ENCODE measurements around the gene PDLIM1. TPM values are rescaled to one million over a fixed set of nuclear protein-coding genes. Genes with fewer than 3 reads are reported as not detected.
"Not testable (repeated sequence)": the region's sequence is repeated elsewhere in the genome, so short reads cannot be mapped to it uniquely, and the experiment has no call there.

The PDLIM1 gene
- total RNA-seq, 1 donor from 2014 or later: 28.7 TPM

DNA sequence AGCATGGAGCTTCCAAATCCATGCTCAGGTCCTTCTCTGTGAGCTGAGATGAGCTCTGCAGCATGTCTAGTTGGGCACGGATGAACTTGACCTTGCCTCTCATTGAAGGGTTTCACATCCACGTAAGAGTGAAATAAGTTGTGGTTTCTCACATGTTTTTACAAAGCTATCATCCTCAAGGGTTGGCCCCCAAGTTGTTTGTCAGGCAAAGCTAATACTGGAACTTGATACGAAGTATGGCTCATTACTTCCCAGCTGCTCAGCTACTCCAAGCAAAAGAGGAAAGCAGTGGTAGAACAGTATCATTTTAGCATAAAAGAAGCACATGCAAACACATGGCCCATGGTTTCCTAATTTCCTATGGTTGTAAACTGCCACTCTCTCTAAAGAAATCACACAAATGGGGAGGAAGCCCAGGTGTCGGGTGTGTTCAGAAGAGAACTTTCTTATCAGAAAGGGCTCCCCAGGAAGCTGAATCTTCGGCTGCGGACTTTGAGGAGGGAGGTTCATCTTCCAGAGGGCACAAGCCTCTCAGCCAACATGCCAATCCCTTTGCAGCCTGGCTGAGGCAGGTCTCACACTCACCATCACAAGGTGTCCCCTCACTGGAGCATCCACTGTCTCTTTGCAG is 45.3 kb downstream of the PDLIM1 start:
- intact Hi-C loops (cut with micrococcal nuclease): loop anchor here (1.0 to 10.0 kb wide), 6 partner anchors 9 to 698 kb away; partner anchors contain the start of genes HELLS and SORBS1

GRCh38 chr10:95244152-95244551 is 46.7 kb downstream of the PDLIM1 start:
- intact Hi-C loops (cut with micrococcal nuclease): loop anchor here (10.0 kb wide), 1 partner anchor 321 kb away; the partner anchor contains the start of gene SORBS1

DNA sequence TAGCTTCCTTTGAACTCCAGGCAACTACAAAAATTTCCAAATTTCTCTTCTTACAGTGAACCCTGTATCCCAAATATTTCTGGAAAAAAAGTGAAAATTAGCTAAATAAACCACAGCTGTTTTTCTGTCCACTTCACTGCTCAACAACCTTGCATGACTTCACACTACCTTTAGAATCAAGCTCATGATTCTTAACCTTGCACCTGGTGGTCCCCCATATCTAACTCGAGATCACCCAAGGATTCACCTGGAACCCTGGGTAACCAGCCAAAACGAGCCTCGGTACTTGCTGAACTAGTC is 47.5 kb downstream of the PDLIM1 start:
- intact Hi-C loops (cut with micrococcal nuclease): loop anchor here (1.0 to 10.0 kb wide), 4 partner anchors 60 to 613 kb away; partner anchors contain the start of gene SORBS1

DNA sequence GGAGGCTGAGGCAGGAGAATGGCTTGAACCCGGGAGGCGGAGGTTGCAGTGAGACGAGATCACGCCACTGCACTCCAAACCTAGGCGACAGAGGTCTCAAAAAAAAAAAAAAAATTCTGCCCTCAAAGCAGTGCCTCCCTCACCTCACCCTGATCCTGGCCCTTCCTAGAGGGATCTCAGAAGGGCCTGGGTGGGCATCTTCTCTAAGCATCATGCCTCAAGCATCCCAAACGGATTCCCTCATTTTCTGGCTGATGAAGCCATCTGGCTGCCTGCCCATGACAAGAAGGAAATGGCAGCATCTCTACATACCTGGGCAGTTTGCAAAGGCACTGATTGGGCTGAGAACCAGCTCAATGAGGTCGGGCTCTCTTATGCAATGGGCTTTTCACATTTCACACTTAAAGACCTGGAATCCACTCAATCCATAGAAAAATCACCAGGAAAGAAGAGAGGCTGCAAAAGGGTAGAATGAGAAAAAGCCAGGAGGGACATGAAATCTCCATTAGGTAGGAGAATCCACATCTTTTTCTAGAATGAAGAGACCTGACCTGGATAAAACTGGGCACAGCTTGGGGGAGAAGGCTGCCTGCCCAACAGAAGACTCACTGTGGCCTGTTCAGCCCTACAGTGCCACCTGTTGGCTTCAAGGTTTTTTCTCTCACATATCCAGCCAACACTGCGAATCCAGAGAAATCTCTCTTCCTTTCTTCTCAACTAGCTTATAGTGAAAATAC is 48.1 kb downstream of the PDLIM1 start:
- intact Hi-C loops (cut with micrococcal nuclease): loop anchor here (1.0 to 10.0 kb wide), 4 partner anchors 59 to 612 kb away; partner anchors contain the start of gene SORBS1

DNA sequence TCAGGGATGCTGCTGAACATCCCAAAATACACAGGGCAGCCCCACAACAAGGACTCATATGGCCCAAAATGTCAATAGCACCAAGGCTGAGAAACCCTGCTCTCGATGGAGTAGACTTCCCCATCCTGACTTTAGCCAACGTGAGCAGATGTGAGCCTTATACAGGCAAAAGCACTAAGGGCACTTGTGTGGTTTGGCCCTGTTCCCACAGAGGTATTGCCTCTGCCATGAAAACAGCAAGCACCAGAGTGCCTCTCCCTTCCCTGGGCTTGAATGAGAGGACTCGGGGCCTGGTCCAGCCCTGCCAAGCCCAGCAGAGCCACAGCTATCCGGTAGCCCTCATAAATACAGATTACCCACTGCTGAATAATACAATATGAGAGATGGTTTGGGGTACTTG is 49.3 kb downstream of the PDLIM1 start:
- intact Hi-C loops (cut with micrococcal nuclease): loop anchor here (10.0 kb wide), 1 partner anchor 323 kb away; the partner anchor contains the start of gene SORBS1

DNA sequence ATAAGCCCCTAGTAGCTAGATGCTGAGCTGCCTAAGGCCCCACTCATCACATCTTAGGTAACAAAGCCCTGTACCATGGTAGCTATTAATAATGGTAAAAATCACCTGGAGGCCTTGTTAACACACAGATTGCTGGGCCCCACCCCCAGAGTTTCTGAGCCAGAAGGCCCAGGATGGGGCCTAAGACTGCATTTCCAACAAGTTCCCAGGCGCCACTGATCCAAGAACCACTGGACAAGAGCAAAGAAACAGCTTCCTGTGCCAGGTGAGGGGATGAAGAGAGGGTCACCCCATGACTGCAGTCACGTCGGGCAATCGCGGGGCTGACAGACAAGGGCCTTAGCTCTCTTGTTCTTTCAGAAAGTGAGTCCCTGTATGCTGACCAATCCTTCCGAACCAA is 50.0 kb downstream of the PDLIM1 start:
- intact Hi-C loops (cut with micrococcal nuclease): loop anchor here (10.0 kb wide), 1 partner anchor 324 kb away; the partner anchor contains the start of gene SORBS1

- intact Hi-C loops (cut with micrococcal nuclease): loop anchor here (10.0 kb wide), 1 partner anchor 325 kb away; the partner anchor contains the start of gene SORBS1
Observed at GRCh38 chr10:95240096-95240495, 50.7 kb downstream of the PDLIM1 start.

DNA sequence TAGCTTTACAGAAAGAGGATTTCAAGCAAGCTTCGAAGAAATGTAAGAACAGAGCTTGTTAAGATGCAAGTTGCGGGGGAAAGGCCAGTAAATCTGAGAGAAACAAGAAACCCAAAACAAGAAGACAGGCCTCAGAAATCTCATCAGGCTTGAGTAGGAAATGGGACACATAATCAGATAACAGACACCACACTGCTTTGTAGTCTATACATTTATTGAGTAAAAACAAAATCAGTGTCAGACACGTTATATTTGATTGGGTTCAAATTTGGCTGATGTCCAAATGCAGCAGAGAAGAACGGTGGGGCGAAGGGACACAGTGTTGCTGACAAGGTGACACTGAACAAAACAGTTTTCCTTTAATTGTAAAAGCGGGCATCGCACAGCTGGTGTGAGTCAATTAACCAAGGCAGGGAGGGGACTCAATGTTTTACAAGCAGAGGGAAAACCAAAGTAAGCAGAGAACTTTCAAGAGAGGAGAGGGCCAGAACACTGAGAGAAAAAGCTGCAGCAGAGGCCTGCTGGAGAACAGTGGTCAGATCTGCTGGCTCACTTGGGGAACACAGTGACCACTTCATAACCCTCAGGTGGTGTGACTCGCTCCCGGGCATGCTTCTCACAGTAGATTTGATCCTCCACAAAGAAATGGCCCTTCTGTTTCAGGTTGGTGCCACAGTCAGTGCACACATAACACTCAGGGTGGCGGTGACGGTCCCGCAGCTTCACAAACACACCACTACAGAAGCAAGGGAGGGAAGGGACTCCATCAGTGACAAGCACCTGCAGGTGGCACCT is 53.2 kb downstream of the PDLIM1 start:
- intact Hi-C loops (cut with micrococcal nuclease): loop anchor here (2.0 kb wide), 1 partner anchor 53 kb away; no protein-coding TSS in a partner anchor

GRCh38 chr10:95236068-95236903 is 54.5 kb downstream of the PDLIM1 start:
- intact Hi-C loops (cut with micrococcal nuclease): loop anchor here (1.0 to 2.0 kb wide), 2 partner anchors 9 to 51 kb away; no protein-coding TSS in a partner anchor

DNA sequence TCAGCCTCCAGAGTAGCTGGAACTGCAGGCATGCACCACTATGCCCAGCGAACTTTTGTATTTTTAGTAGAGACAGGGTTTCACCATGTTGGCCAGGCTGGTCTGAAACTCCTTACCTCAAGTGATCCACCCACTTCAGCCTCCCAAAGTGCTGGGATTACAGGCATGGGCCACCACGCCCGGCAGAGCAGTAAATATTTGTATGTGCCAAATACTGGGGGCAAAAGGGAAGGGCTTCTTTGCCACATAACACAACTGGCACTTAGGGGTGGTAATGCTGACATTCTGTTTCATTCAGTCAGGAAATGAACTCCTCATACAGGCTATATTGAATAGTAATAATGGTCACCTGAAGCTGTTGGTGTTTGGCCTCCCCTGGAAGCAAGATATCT is 55.1 kb downstream of the PDLIM1 start:
- intact Hi-C loops (cut with micrococcal nuclease): loop anchor here (1.0 to 2.0 kb wide), 2 partner anchors 10 to 51 kb away; no protein-coding TSS in a partner anchor

DNA sequence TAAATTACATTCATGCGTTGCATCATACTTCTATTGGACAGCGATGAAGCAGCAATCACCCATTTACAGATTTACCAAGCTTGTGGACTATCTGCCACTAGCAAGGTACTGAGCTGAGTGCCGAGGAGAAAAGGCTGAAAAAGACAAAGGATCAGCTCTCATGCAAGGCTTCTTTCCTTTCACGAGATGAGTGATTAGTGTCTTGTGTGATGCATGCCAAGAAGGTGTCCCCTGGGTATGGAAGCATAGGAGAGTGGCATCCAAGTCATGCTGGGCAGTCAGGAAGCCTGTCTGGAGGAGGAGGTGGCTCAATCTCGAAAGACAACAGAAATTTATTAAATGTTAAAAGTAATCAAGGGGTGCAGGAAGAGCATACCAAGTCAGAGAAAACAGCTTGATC is 55.9 kb downstream of the PDLIM1 start:
- intact Hi-C loops (cut with micrococcal nuclease): no loop called here

DNA sequence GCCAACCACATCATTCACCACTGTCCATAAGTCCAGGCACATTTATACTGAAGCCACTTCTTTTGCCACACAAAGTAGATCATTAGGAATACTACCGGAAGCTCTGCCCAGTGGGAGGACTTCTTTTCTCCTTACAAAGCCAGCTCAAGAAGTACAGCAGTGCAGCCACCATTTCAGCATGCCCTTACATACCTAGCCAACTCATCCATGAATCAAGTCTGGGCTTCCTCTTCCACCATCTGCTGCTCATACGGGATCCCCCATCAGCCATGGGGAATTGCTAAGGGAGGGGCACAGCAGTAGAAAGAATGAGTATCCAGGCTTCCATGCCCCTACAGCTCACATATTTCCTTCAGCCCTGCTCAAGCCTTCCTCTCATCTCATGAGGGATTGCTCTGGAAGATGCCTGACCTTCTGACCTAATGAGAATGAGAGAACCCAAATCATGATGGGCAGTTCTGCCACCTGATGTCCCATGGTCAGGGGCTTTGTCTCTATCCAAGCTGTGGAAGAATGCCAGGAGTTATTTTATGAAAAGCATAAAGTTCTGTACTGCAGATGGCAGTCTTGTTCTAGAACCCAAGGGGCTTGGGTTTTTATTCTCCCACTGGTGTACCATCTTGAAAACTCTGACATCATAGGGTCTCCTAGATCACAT is 57.3 kb downstream of the PDLIM1 start:
- intact Hi-C loops (cut with micrococcal nuclease): no loop called here

DNA sequence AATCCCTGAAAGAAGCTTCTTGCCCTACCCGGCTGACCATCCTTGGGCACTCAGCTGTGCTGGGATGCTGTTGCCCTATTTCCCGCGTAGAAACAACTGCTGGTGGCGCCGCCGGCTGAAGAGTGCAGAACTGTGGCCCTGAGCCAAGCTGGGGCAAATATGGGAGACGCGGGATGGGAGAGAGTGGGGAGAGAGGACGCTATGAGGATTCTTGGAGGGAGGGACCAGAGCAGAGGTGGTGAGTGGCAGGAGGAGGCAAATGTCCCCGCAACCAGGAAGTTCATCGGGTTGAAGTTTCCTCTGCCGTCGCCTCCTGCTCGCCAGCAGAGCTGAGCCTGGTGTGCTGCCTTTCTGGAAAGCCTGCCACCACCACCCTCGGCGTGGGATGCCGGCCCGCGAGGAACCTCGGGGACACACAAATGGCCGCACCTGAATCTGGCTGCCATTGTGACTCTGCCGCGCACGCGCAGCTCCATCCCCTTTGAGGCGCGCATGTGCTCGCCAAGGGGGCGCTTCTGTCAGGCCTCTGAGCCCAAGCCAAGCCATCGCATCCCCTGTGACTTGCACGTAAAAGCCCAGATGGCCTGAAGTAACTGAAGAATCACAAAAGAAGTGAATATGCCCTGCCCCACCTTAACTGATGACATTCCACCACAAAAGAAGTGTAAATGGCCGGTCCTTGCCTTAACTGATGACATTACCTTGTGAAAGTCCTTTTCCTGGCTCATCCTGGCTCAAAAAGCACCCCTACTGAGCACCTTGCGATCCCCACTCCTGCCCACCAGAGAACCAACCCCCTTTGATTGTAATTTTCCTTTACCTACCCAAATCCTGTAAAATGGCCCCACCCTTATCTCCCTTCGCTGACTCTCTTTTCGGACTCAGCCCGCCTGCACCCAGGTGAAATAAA is 59.9 kb downstream of the PDLIM1 start:
- intact Hi-C loops (cut with micrococcal nuclease): not testable (repeated sequence)

DNA sequence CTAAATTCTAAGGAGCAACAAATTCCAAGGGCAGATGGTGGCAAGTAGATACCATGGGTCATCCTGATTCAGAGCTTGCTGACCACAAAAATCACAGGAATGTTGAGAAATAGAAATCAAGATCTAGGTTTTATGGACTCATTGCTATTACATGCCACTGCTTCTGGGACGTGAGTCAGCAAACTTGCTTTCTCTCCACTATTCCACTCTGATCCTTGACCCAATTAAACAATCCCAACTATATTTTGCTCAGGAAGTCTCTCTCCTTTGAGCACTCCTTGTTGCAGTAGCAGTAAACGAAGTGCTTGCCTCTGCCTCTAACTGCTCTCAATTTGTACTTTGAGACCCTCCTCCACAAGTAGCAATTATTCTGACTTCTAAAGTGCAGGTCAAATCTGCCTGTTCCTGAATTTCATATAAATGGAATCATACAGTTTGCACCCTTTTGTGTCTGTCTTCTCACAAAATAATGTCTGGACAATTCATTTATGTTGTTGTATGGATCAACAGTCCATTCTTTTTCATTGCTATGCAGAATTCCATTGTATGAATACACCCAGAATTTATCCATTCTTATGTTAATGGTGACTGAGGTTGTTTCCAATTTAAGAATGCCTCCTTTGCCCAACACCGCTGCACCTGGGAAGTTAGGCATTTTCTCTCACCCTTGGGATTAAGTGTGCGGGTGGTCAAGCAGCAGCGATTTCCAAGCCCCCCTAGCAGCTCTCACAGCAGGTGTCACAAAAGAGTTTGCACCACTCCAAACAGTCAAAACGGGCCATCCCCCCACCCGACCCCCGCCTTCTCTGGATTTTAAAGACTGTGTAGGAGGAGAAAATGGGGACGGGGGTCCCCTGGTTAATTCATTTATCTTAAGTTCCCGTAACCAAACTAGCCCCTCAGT is 60.8 kb downstream of the PDLIM1 start:
- intact Hi-C loops (cut with micrococcal nuclease): no loop called here

DNA sequence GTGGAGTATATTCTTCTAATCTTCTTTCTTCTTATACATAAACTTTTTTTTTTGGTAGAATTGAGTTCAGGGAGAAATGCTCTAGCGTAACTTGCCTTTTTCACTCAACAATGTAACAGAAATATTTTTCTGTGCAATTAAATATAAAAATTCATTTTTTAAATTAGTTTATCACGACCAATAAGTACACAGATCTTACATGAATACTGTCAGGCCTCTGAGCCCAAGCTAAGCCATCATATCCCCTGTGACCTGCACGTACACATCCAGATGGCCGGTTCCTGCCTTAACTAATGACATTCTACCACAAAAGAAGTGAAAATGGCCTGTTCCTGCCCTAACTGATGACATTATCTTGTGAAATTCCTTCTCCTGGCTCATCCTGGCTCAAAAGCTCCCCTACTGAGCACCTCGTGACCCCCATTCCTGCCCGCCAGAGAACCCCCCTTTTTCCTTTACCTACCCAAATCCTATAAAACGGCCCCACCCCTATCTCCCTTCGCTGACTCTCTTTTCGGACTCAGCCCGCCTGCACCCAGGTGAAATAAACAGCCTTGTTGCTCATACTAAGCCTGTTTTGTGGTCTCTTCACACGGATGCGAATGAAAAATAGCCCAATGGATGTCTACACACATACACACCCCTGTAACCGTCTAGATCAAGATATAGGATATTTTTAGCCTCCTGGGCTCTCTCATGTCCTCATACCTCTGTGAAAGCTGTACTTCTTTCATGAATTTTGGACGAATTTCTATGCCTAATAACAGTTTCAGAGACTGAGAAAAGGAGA is 61.7 kb downstream of the PDLIM1 start:
- intact Hi-C loops (cut with micrococcal nuclease): not testable (repeated sequence)

DNA sequence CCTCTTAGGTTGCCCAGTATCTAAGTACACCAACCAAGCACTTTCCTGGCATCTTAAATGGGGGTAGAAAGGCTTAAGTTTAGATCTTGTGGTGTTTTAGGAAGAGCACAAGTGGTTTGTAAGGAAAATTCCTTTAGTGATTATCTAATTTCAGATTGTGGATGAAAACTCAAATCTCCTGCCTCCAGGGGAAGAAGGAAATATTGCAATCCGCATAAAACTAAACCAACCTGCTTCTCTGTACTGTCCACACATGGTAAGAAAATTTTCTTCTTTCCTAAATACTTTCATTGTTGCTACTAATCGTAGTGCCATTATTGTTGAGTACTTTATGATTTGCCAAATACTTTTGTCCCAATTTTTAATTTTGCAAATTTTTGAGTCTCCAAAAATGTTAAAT is 65.7 kb downstream of the PDLIM1 start:
- intact Hi-C loops (cut with micrococcal nuclease): no loop called here

GRCh38 chr10:95221124-95221523 is 69.7 kb downstream of the PDLIM1 start:
- intact Hi-C loops (cut with micrococcal nuclease): no loop called here

All from T-helper 1 cell treated with Interleukin-12 subunit alpha and Interleukin-12 subunit beta and Interleukin-4 antibody, amounts not matched to agents 30 ng/mL and 1 ng/mL, for 36 hours (primary cell).